Upper lobe of left lung (tissue), 6 donors: ENCODE measurements around the gene BLM. TPM values are rescaled to one million over a fixed set of nuclear protein-coding genes. Genes with fewer than 3 reads are reported as not detected.
A peak's percentile ranks its signal among the peaks of the same experiment; 100 is the strongest.

Source experiments
- ATAC-seq, 2 donors: fragments of 200-7000 bp; cut with Tn5 transposase; one replicate each; pipeline ENCODE4 v1.9.1; 2022; ENCODE audit warnings: mild to moderate bottlenecking in 2 of 2, moderate library complexity in 2 of 2; ENCODE audit not compliant: low FRiP score in 2 of 2
- DNase-seq, 2 donors: peaks; one replicate each; pipeline ENCODE4 v3.0.0-alpha.2; 2019 to 2020
- H3K27ac ChIP-seq, 4 donors: fragments of 200-600 bp; sonication (generic); one replicate each; pipeline ENCODE4 v1.5.1; 2016 to 2019
- H3K27me3 ChIP-seq, 4 donors: fragments of 200-600 bp; sonication (generic); one replicate each; pipeline ENCODE4 v1.5.1; 2017 to 2019
- H3K36me3 ChIP-seq, 4 donors: fragments of 200-600 bp; sonication (generic); one replicate each; pipeline ENCODE4 v1.5.1; 2016 to 2019
- H3K4me1 ChIP-seq, 4 donors: fragments of 200-600 bp; sonication (generic); one replicate each; pipeline ENCODE4 v1.5.1; 2018 to 2019
- H3K4me3 ChIP-seq, 4 donors: fragments of 200-600 bp; sonication (generic); one replicate each; pipeline ENCODE4 v1.5.1; 2017 to 2019; ENCODE audit warnings: mild to moderate bottlenecking in 2 of 4, moderate library complexity in 1 of 4
- H3K9me3 ChIP-seq, 4 donors: fragments of 200-600 bp; sonication (generic); one replicate each; pipeline ENCODE4 v1.5.1; 2018 to 2019
- EP300 ChIP-seq, 4 donors: sonication (generic); formaldehyde crosslinking; IDR thresholded peaks; one replicate each; pipeline ENCODE4 v1.5.1; 2017; ENCODE audit warnings: antibody characterized with exemption in 4 of 4, control low read depth in 2 of 4
- POLR2A ChIP-seq, 4 donors: fragments of 450-650 bp; IDR thresholded peaks; one replicate each; pipeline ENCODE4 v1.5.1; 2016 to 2017; ENCODE audit warnings: antibody characterized with exemption in 4 of 4, mild to moderate bottlenecking in 2 of 4
- POLR2AphosphoS5 ChIP-seq, 2 donors: sonication (generic); formaldehyde crosslinking; IDR thresholded peaks; one replicate each; pipeline ENCODE4 v1.5.1; 2017; ENCODE audit warnings: antibody characterized with exemption in 2 of 2
- WGBS, 2 donors: methylation state at CpG; one replicate each; pipeline ENCODE4 v1.1.5; 2017 to 2018; 5-methylcytosine and 5-hydroxymethylcytosine counted together
- total RNA-seq, 6 donors: library from RNA; depleted of rRNA in 4 of 6; stranded (reverse); fragments of >200 nt in 4 of 6; gene quantifications; one replicate each; pipeline versions ENCODE4 v1.1.0 to v1.2.1, GENCODE V29; 2016 to 2021
- TF ChIP-seq, protein P1 (sequence below), 6 experiments: fragments of 450-650 bp in 4 of 6; fragments of 200-600 bp in 2 of 6; sonication (generic) in 2 of 6; IDR thresholded peaks; one replicate each; pipeline ENCODE4 v1.5.1; 2016 to 2019; ENCODE audit warnings: antibody characterized with exemption in 6 of 6
- donor health status: DM: no; HTN: no; CAD: no; lungs with moderate emphysema.
- donor health status: DM: no; HTN: yes; CAD: no; lungs with severe emphysema.

BLM gene
- total RNA-seq, 6 donors from 2014 or later = 0.76 to 31.4 (median 2.6) TPM

DNA sequence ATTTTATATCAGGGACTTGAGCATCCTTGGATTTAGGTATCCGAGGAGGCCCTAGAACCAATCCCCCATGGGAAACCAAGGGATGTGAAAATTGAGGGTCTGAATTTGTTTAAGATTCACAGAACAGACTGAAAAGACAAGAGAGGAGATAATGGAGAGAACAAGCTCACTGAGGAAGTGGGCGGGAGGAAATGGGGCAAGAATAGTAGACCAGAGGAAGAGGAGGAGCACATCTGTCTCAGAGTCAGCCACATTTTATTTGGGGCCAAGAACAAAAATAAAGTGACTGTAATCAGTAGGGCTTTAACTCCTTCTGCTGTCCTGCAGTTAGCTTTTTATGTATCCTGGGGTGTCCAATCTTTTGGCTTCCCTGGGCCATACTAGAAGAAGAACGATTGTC lies 63.8 kb downstream of the BLM start:
- Histone ChIP-seq H3K27me3 (no peaks in the 10 kb centered on the region), H3K36me3 (no peaks in the 10 kb centered on the region), H3K9me3 (no peaks in the 10 kb centered on the region), H3K4me3 (no peak overlapping the region), H3K27ac (no peak overlapping the region), H3K4me1 (peaks cover 0 to 7% (median 2%) of the 10 kb centered on the region in 4 donors)
- ATAC-seq (no peak), DNase-seq (peak in 1 of 2 donors; percentile 41)
- 88 to 94% methylated on average over 3 of the region's 3 CpGs for WGBS, 2 donors
- TF ChIP-seq POLR2A (IDR thresholded peaks at IDR 0.05) = no peak
- no peak for TF ChIP-seq POLR2AphosphoS5 (IDR thresholded peaks at IDR 0.05)
- no peak for TF ChIP-seq EP300 (IDR thresholded peaks at IDR 0.05)
- TF ChIP-seq, protein P1, sequence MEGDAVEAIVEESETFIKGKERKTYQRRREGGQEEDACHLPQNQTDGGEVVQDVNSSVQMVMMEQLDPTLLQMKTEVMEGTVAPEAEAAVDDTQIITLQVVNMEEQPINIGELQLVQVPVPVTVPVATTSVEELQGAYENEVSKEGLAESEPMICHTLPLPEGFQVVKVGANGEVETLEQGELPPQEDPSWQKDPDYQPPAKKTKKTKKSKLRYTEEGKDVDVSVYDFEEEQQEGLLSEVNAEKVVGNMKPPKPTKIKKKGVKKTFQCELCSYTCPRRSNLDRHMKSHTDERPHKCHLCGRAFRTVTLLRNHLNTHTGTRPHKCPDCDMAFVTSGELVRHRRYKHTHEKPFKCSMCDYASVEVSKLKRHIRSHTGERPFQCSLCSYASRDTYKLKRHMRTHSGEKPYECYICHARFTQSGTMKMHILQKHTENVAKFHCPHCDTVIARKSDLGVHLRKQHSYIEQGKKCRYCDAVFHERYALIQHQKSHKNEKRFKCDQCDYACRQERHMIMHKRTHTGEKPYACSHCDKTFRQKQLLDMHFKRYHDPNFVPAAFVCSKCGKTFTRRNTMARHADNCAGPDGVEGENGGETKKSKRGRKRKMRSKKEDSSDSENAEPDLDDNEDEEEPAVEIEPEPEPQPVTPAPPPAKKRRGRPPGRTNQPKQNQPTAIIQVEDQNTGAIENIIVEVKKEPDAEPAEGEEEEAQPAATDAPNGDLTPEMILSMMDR (IDR thresholded peaks at IDR 0.05) = no peak

DNA sequence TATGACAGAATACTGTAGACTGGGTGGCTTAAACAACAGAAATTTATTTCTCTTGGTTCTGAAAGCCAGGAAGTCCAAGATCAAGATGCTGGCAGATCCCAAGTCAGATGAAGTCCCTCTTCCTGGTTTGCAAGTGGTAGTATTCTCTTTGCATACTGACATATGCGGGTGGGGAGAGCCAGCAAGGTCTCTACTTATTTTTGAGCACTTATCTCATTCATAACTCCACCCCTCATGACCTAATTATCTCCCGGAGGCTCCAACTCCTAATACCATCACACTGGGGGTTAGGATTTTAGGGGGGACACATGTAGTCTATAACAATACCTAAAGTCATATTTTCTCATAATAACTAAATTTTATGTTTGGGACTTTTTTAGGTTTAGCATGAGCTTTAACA lies 65.3 kb downstream of the BLM start:
- Histone ChIP-seq H3K9me3 (no peaks in the 10 kb centered on the region), H3K4me1 (peaks cover 0 to 7% (median 2%) of the 10 kb centered on the region in 4 donors), H3K4me3 (no peak overlapping the region), H3K36me3 (no peaks in the 10 kb centered on the region), H3K27me3 (no peaks in the 10 kb centered on the region), H3K27ac (no peak overlapping the region)
- TF ChIP-seq POLR2AphosphoS5 (IDR thresholded peaks at IDR 0.05) = no peak
- TF ChIP-seq EP300 (IDR thresholded peaks at IDR 0.05) = no peak
- TF ChIP-seq POLR2A (IDR thresholded peaks at IDR 0.05) = no peak
- TF ChIP-seq, protein P1 (IDR thresholded peaks at IDR 0.05) = no peak
- WGBS, 2 donors = 56 to 67% methylated on average over 2 of the region's 2 CpGs
- DNase-seq (no peak), ATAC-seq (no peak)

DNA sequence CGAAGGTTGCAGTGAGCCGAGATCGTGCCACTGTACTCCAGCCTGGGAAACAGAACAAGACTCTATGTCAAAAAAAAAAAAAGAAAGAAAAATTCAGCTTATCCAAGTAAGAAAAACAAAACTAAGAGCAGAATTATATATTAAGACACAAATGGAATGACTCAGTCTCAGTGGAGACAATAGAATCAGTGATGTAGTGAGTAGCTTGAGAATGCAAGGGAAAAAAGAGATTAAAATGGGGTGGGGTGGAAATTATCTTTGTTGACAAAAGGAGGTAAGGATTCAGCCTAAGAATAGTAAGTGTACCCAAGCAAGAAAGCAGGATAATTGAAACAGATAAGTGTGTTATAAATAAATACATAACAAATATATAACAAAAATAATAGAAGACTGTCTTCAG lies 70.7 kb downstream of the BLM start:
- H3K4me3 ChIP-seq = no peak overlapping the region
- H3K27me3 ChIP-seq = no peaks in the 10 kb centered on the region
- ATAC-seq (no peak), DNase-seq (no peak)
- H3K36me3 ChIP-seq = no peaks in the 10 kb centered on the region
- WGBS, 2 donors = 98 to 100% methylated on average over 3 of the region's 3 CpGs
- no peak overlapping the region for H3K27ac ChIP-seq
- no peak for TF ChIP-seq EP300 (IDR thresholded peaks at IDR 0.05)
- TF ChIP-seq, protein P1 (IDR thresholded peaks at IDR 0.05) = no peak
- TF ChIP-seq POLR2AphosphoS5 (IDR thresholded peaks at IDR 0.05) = no peak
- no peaks in the 10 kb centered on the region for H3K9me3 ChIP-seq
- H3K4me1 ChIP-seq = no peaks in the 10 kb centered on the region

DNA sequence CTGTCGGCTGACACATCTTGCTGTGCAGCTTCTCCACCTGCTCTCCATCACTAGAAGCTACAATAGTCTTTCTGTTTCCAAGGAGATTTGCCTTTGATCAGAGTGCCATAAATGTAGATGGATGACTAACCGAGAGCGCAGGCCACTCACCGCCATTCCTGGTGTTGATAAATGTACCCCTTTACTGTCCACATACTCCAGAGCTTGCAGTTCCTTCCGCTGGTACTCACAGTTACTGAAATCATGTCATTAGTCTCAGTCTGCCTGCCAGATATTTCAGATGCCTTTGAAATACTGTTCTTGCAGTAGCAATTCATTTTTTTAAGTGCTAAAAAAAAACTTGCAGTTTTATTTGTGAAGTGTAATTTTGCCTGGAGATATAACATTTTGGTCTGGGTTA lies 72.3 kb downstream of the BLM start:
- TF ChIP-seq POLR2A (IDR thresholded peaks at IDR 0.05) (no peak), POLR2AphosphoS5 (IDR thresholded peaks at IDR 0.05) (no peak)
- H3K36me3 ChIP-seq = no peaks in the 10 kb centered on the region
- no peak overlapping the region for H3K27ac ChIP-seq
- no peak overlapping the region for H3K4me3 ChIP-seq
- no peaks in the 10 kb centered on the region for H3K9me3 ChIP-seq
- 83 to 90% methylated on average over 5 of the region's 5 CpGs for WGBS, 2 donors
- DNase-seq (no peak), ATAC-seq (no peak)
- H3K4me1 ChIP-seq = no peaks in the 10 kb centered on the region
- no peaks in the 10 kb centered on the region for H3K27me3 ChIP-seq

DNA sequence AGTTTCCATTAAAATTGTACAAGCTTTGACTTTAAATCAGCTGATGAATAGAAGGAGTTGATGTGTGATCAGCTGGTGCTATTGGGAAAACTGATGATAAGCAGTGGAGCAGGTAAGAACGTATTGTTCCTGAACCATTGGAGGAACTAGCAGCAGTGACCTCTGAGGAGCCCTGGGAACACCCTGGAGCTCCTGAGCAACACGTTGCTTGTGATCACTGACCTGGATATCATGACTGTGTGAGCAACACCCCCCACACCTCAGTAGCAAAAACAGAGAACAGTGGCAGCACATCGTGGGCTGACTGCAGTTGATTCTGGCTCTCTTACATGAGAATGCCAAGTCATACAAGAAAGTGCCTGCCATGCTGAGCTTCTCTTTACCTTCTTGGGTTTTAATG lies 72.9 kb downstream of the BLM start:
- H3K27ac ChIP-seq = no peak overlapping the region
- H3K4me1 ChIP-seq = no peaks in the 10 kb centered on the region
- WGBS, 2 donors = 68 to 83% methylated on average over 2 to 3 of the region's 3 CpGs
- DNase-seq = no peak
- H3K9me3 ChIP-seq = no peaks in the 10 kb centered on the region
- no peak for ATAC-seq
- H3K36me3 ChIP-seq = no peaks in the 10 kb centered on the region
- H3K4me3 ChIP-seq = no peak overlapping the region
- TF ChIP-seq POLR2AphosphoS5 (IDR thresholded peaks at IDR 0.05) (no peak), POLR2A (IDR thresholded peaks at IDR 0.05) (no peak), EP300 (IDR thresholded peaks at IDR 0.05) (no peak)
- TF ChIP-seq, protein P1 (IDR thresholded peaks at IDR 0.05) = no peak
- no peaks in the 10 kb centered on the region for H3K27me3 ChIP-seq
